MCF 10A (cell line): ENCODE measurements around the gene TSPAN31. TPM values are rescaled to one million over a fixed set of nuclear protein-coding genes. Genes with fewer than 3 reads are reported as not detected.
A peak's percentile ranks its signal among the peaks of the same experiment; 100 is the strongest.

Source experiments
- BruUV-seq: library from RNA; stranded (reverse); fragments of 400-500 nt; replicated peaks from 2 replicates; lab custom pipeline; 2021; lab: Mats Ljungman, UMichigan
- CTCF ChIA-PET: fragments of 300-600 bp; sonication (Branson Sonifier 250); formaldehyde crosslinking; extraction: SDS; loops from one replicate; lab custom pipeline; 2021; ENCODE audit warnings: antibody characterized with exemption, inconsistent platforms; lab: Yijun Ruan, JAX
- POLR2A ChIA-PET: fragments of 300-600, 350-650 bp; sonication (Branson Sonifier 250); formaldehyde crosslinking; extraction: SDS; loops from one replicate; lab custom pipeline; 2020; ENCODE audit warnings: antibody characterized with exemption, inconsistent platforms; lab: Yijun Ruan, JAX
- DNase-seq: peaks from one replicate; pipeline ENCODE4 v3.0.0-alpha.2; 2018; ENCODE audit not compliant: unreplicated experiment
- H3K27ac Mint-ChIP-seq: one replicate; pipeline ENCODE4 v1.8.0; 2022; ENCODE audit warnings: mild to moderate bottlenecking, low read depth, mixed read lengths; ENCODE audit not compliant: unreplicated experiment
- H3K27me3 Mint-ChIP-seq: one replicate; pipeline ENCODE4 v1.8.0; 2022; ENCODE audit warnings: mixed read lengths; ENCODE audit not compliant: insufficient read depth, unreplicated experiment
- H3K36me3 Mint-ChIP-seq: one replicate; pipeline ENCODE4 v1.8.0; 2022; ENCODE audit warnings: mild to moderate bottlenecking, moderate library complexity, mixed read lengths; ENCODE audit not compliant: insufficient read depth, unreplicated experiment
- H3K4me1 Mint-ChIP-seq: one replicate; pipeline ENCODE4 v1.8.0; 2022; ENCODE audit warnings: mixed read lengths; ENCODE audit not compliant: insufficient read depth, unreplicated experiment
- H3K4me3 Mint-ChIP-seq: one replicate; pipeline ENCODE4 v1.8.0; 2022; ENCODE audit warnings: mild to moderate bottlenecking, moderate library complexity, mixed read lengths; ENCODE audit not compliant: unreplicated experiment
- H3K9me3 Mint-ChIP-seq: one replicate; pipeline ENCODE4 v1.8.0; 2022; ENCODE audit warnings: mixed read lengths; ENCODE audit not compliant: unreplicated experiment
- intact Hi-C: fragments of 100-400 bp; cut with micrococcal nuclease; formaldehyde crosslinking; loops from 2 replicates; pipeline ENCODE4 v1.14.1; 2022
- total RNA-seq: library from RNA; stranded (reverse); gene quantifications from 2 replicates; pipeline ENCODE4 v1.2.3, GENCODE V29; 2022
- TF ChIP-seq, protein P1 (sequence below): fragments of 200-600 bp; IDR thresholded peaks from one replicate; pipeline ENCODE4 v1.8.0; 2022; ENCODE audit warnings: antibody characterized with exemption, mild to moderate bottlenecking; ENCODE audit not compliant: unreplicated experiment

TSPAN31 gene
- total RNA-seq, 1 experiment from 2014 or later = 24.8 TPM

DNA sequence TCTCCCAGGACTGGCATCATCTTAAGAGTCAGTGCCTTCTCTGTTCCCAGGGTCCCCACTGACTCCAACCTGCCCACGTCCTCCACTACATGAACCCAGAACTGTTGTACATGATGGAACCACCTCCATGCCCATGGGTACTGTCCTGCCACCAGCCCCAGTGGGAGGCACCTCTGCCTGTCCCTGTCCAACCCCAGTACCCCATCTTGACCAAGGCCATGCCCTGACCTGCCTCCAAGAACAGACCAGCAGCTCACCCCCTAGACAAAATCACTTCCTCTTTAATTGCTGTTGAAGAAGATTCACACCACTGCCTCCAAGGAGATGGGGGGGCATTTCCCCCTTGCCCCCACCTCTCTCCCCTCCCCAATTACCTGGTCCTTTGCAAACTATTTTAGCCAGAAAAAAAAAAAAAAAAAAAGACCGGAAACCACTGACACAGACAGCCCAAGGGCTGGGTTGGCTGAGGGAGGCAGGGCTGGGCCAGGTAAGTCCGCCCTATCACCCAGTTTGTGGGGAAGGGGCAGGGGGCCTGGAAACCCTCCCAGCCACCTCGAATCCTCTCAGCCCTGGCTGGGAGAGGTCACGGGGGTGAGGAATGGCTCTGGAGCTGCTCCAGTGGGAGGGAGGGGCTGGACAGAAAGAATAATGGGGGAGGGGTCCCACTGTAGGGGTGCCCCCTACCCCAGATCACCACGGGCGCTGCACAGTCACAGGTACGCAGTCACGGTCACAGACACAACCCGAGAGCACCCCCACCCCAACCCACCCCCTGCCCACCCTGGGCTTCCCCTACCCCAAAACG is 19.7 kb upstream of the TSPAN31 start:
- no TSS peak for BruUV-seq

DNA sequence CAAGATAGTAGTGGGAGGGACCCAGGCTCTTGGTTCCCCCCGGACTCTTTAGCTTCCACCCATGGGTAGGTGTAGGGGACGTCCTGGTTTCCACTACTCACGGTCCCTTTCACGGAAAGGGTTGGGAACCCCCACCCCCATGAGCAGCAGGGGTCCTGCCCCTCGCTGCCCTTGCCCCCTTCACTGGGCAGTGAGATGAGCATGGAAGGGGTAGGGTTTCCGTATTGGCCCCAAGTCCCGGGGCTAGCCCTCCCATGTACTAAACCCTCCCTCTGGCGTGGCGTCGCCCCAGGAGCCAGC is 19.0 kb upstream of the TSPAN31 start:
- Mint-ChIP-seq H3K4me1 (no peaks in the 10 kb centered on the region), H3K4me3 (peak overlapping the region; percentile 82), H3K27ac (peak overlapping the region; percentile 83), H3K36me3 (peaks cover 5% of the 10 kb centered on the region), H3K27me3 (no peaks in the 10 kb centered on the region), H3K9me3 (no peaks in the 10 kb centered on the region)
- ChIA-PET CTCF (interaction anchor here (0.6 to 4.3 kb wide), 22 partner anchors 9 to 179 kb away, joined by 3 to 43 read pairs (median 4); partner anchors contain the start of genes CDK4, DCTN2 and OS9), POLR2A (interaction anchor here (0.8 to 2.7 kb wide), 11 partner anchors 10 to 142 kb away, joined by 3 to 17 read pairs (median 6); partner anchors contain the start of genes OS9, PIP4K2C, TSFM and TSPAN31)
- DNase-seq = no peak
- intact Hi-C loops = loop anchor here (1.0 kb wide), 1 partner anchor 18 kb away; no protein-coding TSS in a partner anchor
- TF ChIP-seq, protein P1, sequence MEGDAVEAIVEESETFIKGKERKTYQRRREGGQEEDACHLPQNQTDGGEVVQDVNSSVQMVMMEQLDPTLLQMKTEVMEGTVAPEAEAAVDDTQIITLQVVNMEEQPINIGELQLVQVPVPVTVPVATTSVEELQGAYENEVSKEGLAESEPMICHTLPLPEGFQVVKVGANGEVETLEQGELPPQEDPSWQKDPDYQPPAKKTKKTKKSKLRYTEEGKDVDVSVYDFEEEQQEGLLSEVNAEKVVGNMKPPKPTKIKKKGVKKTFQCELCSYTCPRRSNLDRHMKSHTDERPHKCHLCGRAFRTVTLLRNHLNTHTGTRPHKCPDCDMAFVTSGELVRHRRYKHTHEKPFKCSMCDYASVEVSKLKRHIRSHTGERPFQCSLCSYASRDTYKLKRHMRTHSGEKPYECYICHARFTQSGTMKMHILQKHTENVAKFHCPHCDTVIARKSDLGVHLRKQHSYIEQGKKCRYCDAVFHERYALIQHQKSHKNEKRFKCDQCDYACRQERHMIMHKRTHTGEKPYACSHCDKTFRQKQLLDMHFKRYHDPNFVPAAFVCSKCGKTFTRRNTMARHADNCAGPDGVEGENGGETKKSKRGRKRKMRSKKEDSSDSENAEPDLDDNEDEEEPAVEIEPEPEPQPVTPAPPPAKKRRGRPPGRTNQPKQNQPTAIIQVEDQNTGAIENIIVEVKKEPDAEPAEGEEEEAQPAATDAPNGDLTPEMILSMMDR = no peak
- no TSS peak for BruUV-seq

More for the DNA sequence above, 19.7 kb upstream of the TSPAN31 start:
- H3K36me3 Mint-ChIP-seq = peaks cover 6% of the 10 kb centered on the region
- ChIA-PET POLR2A (interaction anchor here (0.6 to 2.7 kb wide), 12 partner anchors 11 to 142 kb away, joined by 3 to 17 read pairs (median 6); partner anchors contain the start of genes OS9, PIP4K2C, TSFM and TSPAN31), CTCF (interaction anchor here (0.9 to 4.3 kb wide), 16 partner anchors 8 to 179 kb away, joined by 3 to 43 read pairs (median 6); partner anchors contain the start of genes CDK4 and OS9)
- intact Hi-C loops = no loop called here
- TF ChIP-seq, protein P1 = no peak
- H3K27me3 Mint-ChIP-seq = no peaks in the 10 kb centered on the region
- DNase-seq = no peak
- no peaks in the 10 kb centered on the region for H3K9me3 Mint-ChIP-seq
- H3K4me3 Mint-ChIP-seq = peak overlapping the region; percentile 82
- peak overlapping the region; percentile 83 for H3K27ac Mint-ChIP-seq
- H3K4me1 Mint-ChIP-seq = no peaks in the 10 kb centered on the region

DNA sequence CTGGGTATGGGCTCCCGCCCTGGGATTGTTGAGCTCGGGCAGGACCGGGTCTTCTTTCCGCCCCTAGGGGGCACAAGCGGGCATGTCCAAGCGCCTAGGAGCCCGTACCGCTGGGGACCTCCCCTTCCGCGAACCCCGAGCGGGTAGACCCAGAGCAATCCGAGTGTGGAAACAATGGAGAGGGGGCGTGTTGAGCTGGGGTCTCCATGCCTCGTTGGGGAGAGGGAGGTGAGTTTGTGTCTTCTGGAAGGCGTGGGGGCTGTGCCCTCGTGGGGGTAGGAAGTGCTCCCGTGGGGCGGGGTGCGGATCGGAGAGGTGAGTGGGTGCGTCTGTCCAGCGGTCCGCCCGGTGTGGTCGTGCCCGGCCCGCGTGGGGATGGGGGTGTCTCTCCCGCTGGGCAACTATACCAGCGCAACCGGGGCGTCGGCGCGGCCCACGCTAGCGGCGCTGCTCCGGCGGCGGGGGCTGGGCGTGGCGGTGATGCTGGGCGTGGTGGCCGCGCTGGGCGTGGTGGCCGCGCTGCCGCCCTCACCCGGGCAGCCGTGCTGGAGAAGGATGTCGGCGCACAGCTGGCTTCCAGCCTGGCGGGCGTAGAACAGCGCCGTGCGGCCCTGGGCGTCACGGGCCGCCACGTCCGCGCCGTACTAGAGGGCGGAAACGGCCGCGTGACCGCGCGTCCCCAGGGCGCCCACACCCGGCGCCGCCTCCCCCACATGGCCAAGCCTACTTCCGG is 18.5 kb upstream of the TSPAN31 start:
- H3K36me3 Mint-ChIP-seq = peaks cover 5% of the 10 kb centered on the region
- peak overlapping the region; percentile 83 for H3K27ac Mint-ChIP-seq
- BruUV-seq = no TSS peak
- H3K27me3 Mint-ChIP-seq = no peaks in the 10 kb centered on the region
- peak overlapping the region; percentile 82 for H3K4me3 Mint-ChIP-seq
- H3K4me1 Mint-ChIP-seq = no peaks in the 10 kb centered on the region
- no peaks in the 10 kb centered on the region for H3K9me3 Mint-ChIP-seq
- TF ChIP-seq, protein P1 = peak; percentile 84
- POLR2A ChIA-PET = interaction anchor here (0.5 to 2.7 kb wide), 13 partner anchors 10 to 178 kb away, joined by 3 to 17 read pairs (median 6); partner anchors contain the start of genes OS9, PIP4K2C, TSFM and TSPAN31
- DNase-seq = peak; percentile 87
- CTCF ChIA-PET = interaction anchor here (0.6 to 4.3 kb wide), 28 partner anchors 10 to 559 kb away, joined by 3 to 43 read pairs (median 4); partner anchors contain the start of genes CDK4, DCTN2, OS9 and TSPAN31
- intact Hi-C loops = loop anchor here (1.0 kb wide), 1 partner anchor 18 kb away; no protein-coding TSS in a partner anchor
